ENCODE results near the gene MOB2.
"Not testable (repeated sequence)": the region's sequence is repeated elsewhere in the genome, so short reads cannot be mapped to it uniquely, and the experiment has no call there.

Gene MOB2

GRCh38 chr11:1517117-1518005, 30.8 kb upstream of the MOB2 start:
- DNase-seq, result no peak

- DNase-seq, result no peak
Observed at GRCh38 chr11:1516273-1517067, 29.9 kb upstream of the MOB2 start.

GRCh38 chr11:1515082-1516060, 28.8 kb upstream of the MOB2 start:
- DNase-seq, result peak; percentile 75

- DNase-seq, result no peak
Observed at GRCh38 chr11:1514336-1515061, 27.9 kb upstream of the MOB2 start.

- DNase-seq, result no peak
Observed at GRCh38 chr11:1513326-1514296, 27.0 kb upstream of the MOB2 start.

GRCh38 chr11:1512531-1513258, 26.1 kb upstream of the MOB2 start:
- DNase-seq, result peak; percentile 43

GRCh38 chr11:1511937-1512496, 25.4 kb upstream of the MOB2 start:
- DNase-seq, result peak; percentile 32

- no peak for DNase-seq
Observed at GRCh38 chr11:1510928-1511327, 24.3 kb upstream of the MOB2 start.

- DNase-seq, result not testable (repeated sequence)
Observed at GRCh38 chr11:1510351-1510750, 23.8 kb upstream of the MOB2 start.

- no peak for DNase-seq
Observed at GRCh38 chr11:1509626-1510255, 23.2 kb upstream of the MOB2 start.

- DNase-seq, result no peak
Observed at GRCh38 chr11:1508986-1509385, 22.4 kb upstream of the MOB2 start.

- no peak for DNase-seq
Observed at GRCh38 chr11:1508491-1508891, 21.9 kb upstream of the MOB2 start.

- DNase-seq, result no peak
Observed at GRCh38 chr11:1507381-1508140, 21.0 kb upstream of the MOB2 start.

- no peak for DNase-seq
Observed at GRCh38 chr11:1506981-1507380, 20.4 kb upstream of the MOB2 start.

- no peak for DNase-seq
Observed at GRCh38 chr11:1505480-1505879, 18.9 kb upstream of the MOB2 start.

GRCh38 chr11:1504581-1505290, 18.2 kb upstream of the MOB2 start:
- no peak for DNase-seq

- DNase-seq, result no peak
Observed at GRCh38 chr11:1504138-1504537, 17.6 kb upstream of the MOB2 start.

- DNase-seq, result no peak
Observed at GRCh38 chr11:1503708-1504104, 17.1 kb upstream of the MOB2 start.
